Endodermal cell (in vitro differentiated cells): ENCODE data around the gene ORMDL2. TPM values are rescaled to one million over a fixed set of nuclear protein-coding genes. Genes with fewer than 3 reads are reported as not detected.

Source experiments
- DNase-seq: peaks from one replicate; pipeline ENCODE4 v3.0.0-alpha.2; 2017
- H3K27ac ChIP-seq: 2 replicates; pipeline ENCODE4 v1.5.1; 2013; ENCODE audit warnings: mild to moderate bottlenecking, low read depth, low read length, moderate library complexity
- H3K27me3 ChIP-seq: 2 replicates; pipeline ENCODE4 v1.6.1; 2013; ENCODE audit warnings: mild to moderate bottlenecking, low read length, moderate library complexity; ENCODE audit not compliant: insufficient read depth, control insufficient read depth, poor library complexity, severe bottlenecking
- H3K36me3 ChIP-seq: 2 replicates; pipeline ENCODE4 v1.7.0; 2013; ENCODE audit warnings: mild to moderate bottlenecking, low read length, moderate library complexity; ENCODE audit not compliant: control insufficient read depth, insufficient read depth
- H3K4me1 ChIP-seq: one replicate; pipeline ENCODE4 v1.7.0; 2013; ENCODE audit warnings: low read length; ENCODE audit not compliant: control insufficient read depth, insufficient read depth
- H3K4me3 ChIP-seq: 2 replicates; pipeline ENCODE4 v1.5.1; 2013; ENCODE audit warnings: mild to moderate bottlenecking, low read length, moderate library complexity
- H3K9ac ChIP-seq: 2 replicates; pipeline ENCODE4 v1.6.1; 2013; ENCODE audit warnings: mild to moderate bottlenecking, low read length, moderate library complexity; ENCODE audit not compliant: poor library complexity, severe bottlenecking; ENCODE audit errors: extremely low read depth
- H3K9me3 ChIP-seq: 2 replicates; pipeline ENCODE4 v1.6.1; 2013; ENCODE audit warnings: mild to moderate bottlenecking, low read length, moderate library complexity; ENCODE audit not compliant: control insufficient read depth
- H3K27ac Mint-ChIP-seq: 2 replicates; pipeline ENCODE4 v1.8.0; 2020; ENCODE audit warnings: mixed read lengths
- H3K27me3 Mint-ChIP-seq: 2 replicates; pipeline ENCODE4 v1.8.0; 2021; ENCODE audit warnings: mild to moderate bottlenecking, mixed read lengths; ENCODE audit not compliant: insufficient read depth
- H3K36me3 Mint-ChIP-seq: 2 replicates; pipeline ENCODE4 v1.8.0; 2020; ENCODE audit warnings: low read depth, mixed read lengths
- H3K4me1 Mint-ChIP-seq: 2 replicates; pipeline ENCODE4 v1.8.0; 2020; ENCODE audit warnings: mixed read lengths
- H3K4me3 Mint-ChIP-seq: 2 replicates; pipeline ENCODE4 v1.8.0; 2020; ENCODE audit warnings: mild to moderate bottlenecking, moderate library complexity, mixed read lengths
- H3K9me3 Mint-ChIP-seq: 2 replicates; pipeline ENCODE4 v1.8.0; 2020; ENCODE audit warnings: mild to moderate bottlenecking, mixed read lengths
- WGBS, 2 experiments: methylation state at CpG; one replicate each; pipeline versions ENCODE4 v1.1.5 to v1.1.7; 2013; ENCODE audit warnings: missing lambda C conversion rate in 2 of 2, mixed read lengths in 1 of 2; ENCODE audit not compliant: insufficient coverage in 1 of 2, insufficient read length in 1 of 2; 5-methylcytosine and 5-hydroxymethylcytosine counted together
- total RNA-seq, 2 donors: library from RNA; stranded (reverse); fragmentation: NEBNext Ultra II Directional in 1 of 2; extraction: Animal tissue kit (Norgen Biotek cat#: 25700) in 1 of 2; gene quantifications; 2 replicates in 1 of 2; 3 replicates in 1 of 2; pipeline ENCODE4 v1.2.1, GENCODE V29; 2021
- TF ChIP-seq, protein P1 (sequence below): fragments of 200-600 bp; sonication (generic); conservative IDR thresholded peaks from 2 replicates; pipeline ENCODE4 v1.5.0; 2021; ENCODE audit warnings: antibody characterized with exemption, mild to moderate bottlenecking

The ORMDL2 gene
- total RNA-seq, 2 donors from 2014 or later = 43.7 to 57.1 TPM

- 93 to 100% methylated on average over 3 to 6 of the region's 6 CpGs for WGBS, 2 experiments
- Histone ChIP-seq H3K27ac (no peak overlapping the region), H3K4me3 (peak overlapping the region; percentile 99), H3K4me1 (peaks cover 4% of the 10 kb centered on the region), H3K36me3 (peaks cover 66% of the 10 kb centered on the region), H3K27me3 (no peaks in the 10 kb centered on the region), H3K9ac (peak overlapping the region; percentile 42), H3K9me3 (no peaks in the 10 kb centered on the region)
- DNase-seq = peak; percentile 30
- Mint-ChIP-seq H3K4me3 (no peak overlapping the region), H3K36me3 (peaks cover 44% of the 10 kb centered on the region), H3K27me3 (no peaks in the 10 kb centered on the region), H3K27ac (peak overlapping the region; percentile 39), H3K4me1 (peaks cover 18% of the 10 kb centered on the region), H3K9me3 (no peaks in the 10 kb centered on the region)
- TF ChIP-seq, protein P1, sequence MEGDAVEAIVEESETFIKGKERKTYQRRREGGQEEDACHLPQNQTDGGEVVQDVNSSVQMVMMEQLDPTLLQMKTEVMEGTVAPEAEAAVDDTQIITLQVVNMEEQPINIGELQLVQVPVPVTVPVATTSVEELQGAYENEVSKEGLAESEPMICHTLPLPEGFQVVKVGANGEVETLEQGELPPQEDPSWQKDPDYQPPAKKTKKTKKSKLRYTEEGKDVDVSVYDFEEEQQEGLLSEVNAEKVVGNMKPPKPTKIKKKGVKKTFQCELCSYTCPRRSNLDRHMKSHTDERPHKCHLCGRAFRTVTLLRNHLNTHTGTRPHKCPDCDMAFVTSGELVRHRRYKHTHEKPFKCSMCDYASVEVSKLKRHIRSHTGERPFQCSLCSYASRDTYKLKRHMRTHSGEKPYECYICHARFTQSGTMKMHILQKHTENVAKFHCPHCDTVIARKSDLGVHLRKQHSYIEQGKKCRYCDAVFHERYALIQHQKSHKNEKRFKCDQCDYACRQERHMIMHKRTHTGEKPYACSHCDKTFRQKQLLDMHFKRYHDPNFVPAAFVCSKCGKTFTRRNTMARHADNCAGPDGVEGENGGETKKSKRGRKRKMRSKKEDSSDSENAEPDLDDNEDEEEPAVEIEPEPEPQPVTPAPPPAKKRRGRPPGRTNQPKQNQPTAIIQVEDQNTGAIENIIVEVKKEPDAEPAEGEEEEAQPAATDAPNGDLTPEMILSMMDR = no peak
Measured at GRCh38 chr12:55818886-55819285, 1.0 kb downstream of the ORMDL2 start.

GRCh38 chr12:55820679-55821078, 2.8 kb downstream of the ORMDL2 start:
- Mint-ChIP-seq H3K27me3 (no peaks in the 10 kb centered on the region), H3K27ac (no peak overlapping the region), H3K4me1 (peaks cover 18% of the 10 kb centered on the region), H3K9me3 (no peaks in the 10 kb centered on the region), H3K4me3 (no peak overlapping the region), H3K36me3 (peaks cover 46% of the 10 kb centered on the region)
- H3K27ac ChIP-seq = no peak overlapping the region
- H3K9ac ChIP-seq = no peak overlapping the region
- TF ChIP-seq, protein P1 = peak; percentile 68
- H3K27me3 ChIP-seq = no peaks in the 10 kb centered on the region
- H3K36me3 ChIP-seq = peaks cover 63% of the 10 kb centered on the region
- peak; percentile 47 for DNase-seq
- no peaks in the 10 kb centered on the region for H3K9me3 ChIP-seq
- no peak overlapping the region for H3K4me3 ChIP-seq
- peaks cover 4% of the 10 kb centered on the region for H3K4me1 ChIP-seq
- WGBS, 2 experiments = 100% methylated on average over 1 of the region's 1 CpG; no CpG with 5 or more reads in 1 of the 2 experiments

DNA sequence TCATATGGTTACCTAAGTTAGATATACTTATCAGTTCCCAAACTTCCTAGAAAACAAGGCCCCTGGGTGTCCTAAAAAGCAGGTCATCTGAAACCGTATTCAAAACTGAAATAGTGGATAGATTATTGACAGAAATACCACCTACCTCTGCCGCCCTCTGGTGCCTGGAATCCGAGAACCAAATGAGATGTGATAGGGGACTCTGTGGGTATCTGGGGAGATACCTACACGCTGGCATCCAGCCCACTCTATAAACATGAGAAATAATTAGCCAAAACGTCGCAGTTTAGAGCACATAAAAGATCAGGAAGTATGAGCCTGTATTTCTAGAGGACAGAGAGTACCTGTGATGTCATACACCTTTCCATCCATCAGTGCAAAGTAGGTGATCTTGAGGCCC, 4.4 kb downstream of the ORMDL2 start:
- H3K27me3 ChIP-seq = no peaks in the 10 kb centered on the region
- no peak overlapping the region for H3K4me3 ChIP-seq
- peaks cover 62% of the 10 kb centered on the region for H3K36me3 ChIP-seq
- peaks cover 6% of the 10 kb centered on the region for H3K4me1 ChIP-seq
- no peaks in the 10 kb centered on the region for H3K9me3 Mint-ChIP-seq
- TF ChIP-seq, protein P1 = peak; percentile 80
- 76 to 79% methylated on average over 6 of the region's 6 CpGs for WGBS, 2 experiments
- no peak overlapping the region for H3K9ac ChIP-seq
- H3K4me3 Mint-ChIP-seq = no peak overlapping the region
- peaks cover 20% of the 10 kb centered on the region for H3K4me1 Mint-ChIP-seq
- H3K27ac ChIP-seq = no peak overlapping the region
- H3K27me3 Mint-ChIP-seq = no peaks in the 10 kb centered on the region
- H3K9me3 ChIP-seq = no peaks in the 10 kb centered on the region
- DNase-seq = peak; percentile 87
- peaks cover 51% of the 10 kb centered on the region for H3K36me3 Mint-ChIP-seq
- H3K27ac Mint-ChIP-seq = peak overlapping the region; percentile 59
